Mesenteric fat pad (tissue), 1 donor: ENCODE measurements around the gene ABR. TPM values are rescaled to one million over a fixed set of nuclear protein-coding genes. Genes with fewer than 3 reads are reported as not detected.
"Not testable (repeated sequence)": the region's sequence is repeated elsewhere in the genome, so short reads cannot be mapped to it uniquely, and the experiment has no call there.

Experiments
- DNase-seq: peaks from one replicate; pipeline ENCODE4 v3.0.0-alpha.2; 2020; ENCODE audit warnings: low spot score
- total RNA-seq: library from RNA; stranded (reverse); fragmentation: NEBNext Ultra II Directional; extraction: Animal tissue kit (Norgen Biotek cat#: 25700); gene quantifications from one replicate; pipeline ENCODE4 v1.2.1, GENCODE V29; 2021
- donor health status: DM: yes; HTN: yes; CAD: no.

The ABR gene
- total RNA-seq, 1 donor from 2014 or later = 103 TPM

DNA sequence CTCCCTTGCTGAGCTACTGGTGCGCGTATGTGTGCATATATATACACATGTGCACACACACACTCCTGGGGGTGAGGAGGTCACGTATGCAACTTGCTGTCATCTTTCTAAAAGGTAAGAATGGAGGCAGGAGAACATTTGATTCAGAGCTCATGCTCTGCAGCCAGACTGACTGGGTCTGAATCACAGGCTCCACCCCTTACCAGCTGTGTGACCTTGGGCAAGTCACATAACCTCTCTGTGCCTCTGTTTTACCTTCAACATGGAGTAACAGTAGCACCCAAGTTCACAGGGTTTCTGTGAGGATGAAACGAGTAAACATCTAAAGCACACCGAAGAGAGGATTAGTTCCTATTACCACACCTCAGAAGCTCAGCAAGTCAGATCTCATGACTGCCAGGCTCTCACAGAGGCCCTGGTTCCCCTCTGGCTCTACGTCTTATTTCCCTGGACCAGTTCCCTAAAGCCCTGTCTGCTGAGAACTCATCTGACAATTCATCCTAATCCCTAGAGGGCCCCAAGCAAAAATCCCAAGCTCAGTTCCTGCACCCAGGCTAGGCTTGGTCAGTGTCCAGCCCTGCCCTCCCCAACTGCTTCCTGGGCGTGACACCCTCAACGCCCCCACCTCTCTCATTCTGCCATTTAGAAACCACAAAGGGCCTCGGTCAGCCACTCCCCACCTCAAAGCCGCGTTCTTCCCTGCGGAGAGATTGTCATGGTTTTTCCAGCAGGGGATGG is 28.7 kb downstream of the ABR start:
- no peak for DNase-seq

DNA sequence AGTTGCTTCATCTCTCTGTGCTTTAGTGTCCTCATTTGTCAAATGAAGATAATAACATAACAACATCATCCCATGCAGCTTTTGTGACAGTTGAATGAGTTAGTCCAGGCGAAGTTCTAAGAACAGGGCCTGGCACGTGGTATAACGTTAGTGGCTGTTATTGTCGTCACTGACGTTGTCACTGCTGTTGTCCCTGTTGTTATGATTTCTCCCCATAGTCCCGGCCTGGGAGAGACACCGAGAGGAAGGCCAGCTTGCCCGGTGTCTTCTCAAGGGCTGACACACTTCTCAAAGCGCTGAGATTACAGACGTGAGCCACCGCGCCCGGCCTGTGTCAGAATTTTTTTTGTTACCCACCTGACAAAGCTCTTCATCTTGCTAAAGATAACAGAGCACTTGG is 29.9 kb downstream of the ABR start:
- no peak for DNase-seq

DNA sequence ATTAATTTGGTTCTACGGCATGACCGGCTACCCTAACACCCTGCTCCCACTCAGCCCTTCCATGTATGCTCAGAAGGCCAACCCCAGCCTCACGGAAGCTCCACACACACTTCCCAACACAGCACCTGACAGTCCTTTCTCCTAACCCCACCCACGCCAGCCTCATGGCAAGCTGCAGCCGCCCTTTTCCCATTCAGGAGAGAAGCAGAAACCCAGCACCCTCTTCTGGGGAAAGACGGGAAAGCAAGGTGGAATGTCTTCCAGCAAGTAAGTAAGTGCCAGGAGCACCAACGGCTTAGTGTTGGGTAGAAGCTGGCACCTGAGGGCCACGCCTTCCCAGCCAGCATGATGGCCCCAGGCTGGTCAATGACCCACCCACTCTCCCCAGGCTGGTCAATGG is 32.1 kb downstream of the ABR start:
- no peak for DNase-seq

DNA sequence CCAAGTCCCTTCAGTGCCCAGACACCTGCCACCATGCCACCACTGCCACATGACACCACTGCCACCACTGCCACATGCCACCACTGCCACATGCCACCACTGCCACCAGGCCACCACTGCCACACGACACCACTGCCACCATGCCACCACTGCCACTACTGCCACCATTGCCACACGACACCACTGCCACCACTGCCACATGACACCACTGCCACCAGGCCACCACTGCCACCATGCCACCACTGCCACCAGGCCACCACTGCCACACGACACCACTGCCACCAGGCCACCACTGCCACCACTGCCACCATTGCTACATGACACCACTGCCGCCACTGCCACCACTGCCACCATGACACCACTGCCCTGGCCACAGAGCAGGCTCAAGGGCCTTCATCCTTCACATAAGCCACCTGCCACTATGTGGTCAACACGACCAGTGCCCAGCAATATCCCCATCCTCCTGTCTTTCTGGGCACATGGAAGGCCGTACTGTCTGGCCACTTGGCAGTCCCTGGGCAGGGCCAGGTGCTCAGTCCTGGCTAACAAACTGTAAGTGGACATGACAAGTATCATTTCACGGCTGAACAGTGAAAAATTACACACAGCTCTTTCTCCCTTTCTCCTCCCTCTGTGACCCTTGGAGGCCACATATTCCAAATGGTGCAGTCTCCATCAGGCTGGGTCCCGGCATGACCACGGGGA is 33.1 kb downstream of the ABR start:
- DNase-seq = no peak

DNA sequence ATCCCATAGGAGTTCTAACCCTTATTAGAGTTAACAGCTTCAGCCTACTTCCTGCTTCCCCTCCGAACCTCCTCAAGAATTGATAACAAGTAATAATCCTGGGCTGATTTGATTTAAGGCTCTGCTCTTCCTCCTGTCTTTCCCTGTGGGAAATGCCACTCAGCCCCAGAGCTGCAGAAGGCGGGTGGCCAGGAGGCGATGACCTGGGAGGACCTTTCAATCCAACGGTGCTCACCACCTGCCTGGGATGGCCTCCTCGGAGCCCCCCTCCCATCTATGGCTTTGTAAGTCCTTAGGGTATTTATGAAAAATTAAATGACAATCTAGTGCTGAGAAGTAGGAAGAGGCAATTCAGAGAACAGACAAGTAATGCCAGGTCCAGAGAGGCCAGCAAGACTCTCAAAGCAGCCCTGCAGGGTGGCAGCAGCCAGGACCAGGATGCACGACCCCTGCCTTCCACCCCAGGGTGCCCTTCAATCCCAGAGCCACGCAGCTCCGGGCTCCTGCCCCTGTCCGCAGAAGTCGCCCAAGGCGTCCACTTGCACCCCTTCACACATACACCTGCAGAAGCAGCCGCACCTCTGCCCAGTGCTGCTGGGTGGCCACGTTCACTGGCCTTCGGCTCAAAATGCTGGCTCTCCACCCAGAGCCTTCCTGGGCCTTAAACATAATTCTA is 34.3 kb downstream of the ABR start:
- DNase-seq = no peak

DNA sequence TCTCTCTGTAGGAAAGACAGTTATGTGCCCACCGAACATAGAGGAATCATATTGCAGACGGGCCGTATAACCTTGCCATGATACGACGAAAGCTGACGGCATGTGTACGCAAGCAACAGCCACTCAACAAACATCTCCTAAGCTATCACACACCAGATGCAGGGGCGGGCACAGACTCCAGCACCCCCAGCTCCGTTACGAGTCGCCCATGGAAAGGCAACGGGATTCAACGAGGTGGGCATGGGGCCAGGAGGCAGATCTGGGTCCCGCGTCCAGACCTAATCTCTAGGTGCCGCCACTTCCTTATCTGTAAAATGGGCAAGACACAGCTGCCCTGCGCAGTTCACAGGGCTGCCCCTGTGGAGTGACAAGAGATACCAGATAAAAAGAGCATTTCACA is 35.6 kb downstream of the ABR start:
- no peak for DNase-seq

DNA sequence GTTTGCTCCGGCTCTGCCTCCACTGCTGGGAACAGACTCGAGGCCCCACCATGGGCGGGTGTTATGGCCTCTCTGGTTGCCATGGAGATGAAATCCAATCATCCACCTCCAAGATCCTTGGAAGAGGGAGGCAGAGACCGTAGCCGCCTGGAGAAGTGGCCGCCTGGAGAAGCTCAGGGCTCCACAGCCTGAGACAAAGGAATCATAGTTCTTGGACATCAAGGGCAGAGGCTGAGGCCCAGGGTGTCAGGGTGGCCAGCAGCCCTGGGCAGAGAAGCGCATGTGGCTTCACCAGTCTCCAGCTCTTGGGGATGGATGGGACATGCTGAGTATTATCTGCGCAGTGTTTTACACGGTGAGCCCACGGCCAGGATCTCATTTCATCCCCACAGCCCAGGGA is 36.2 kb downstream of the ABR start:
- no peak for DNase-seq

DNA sequence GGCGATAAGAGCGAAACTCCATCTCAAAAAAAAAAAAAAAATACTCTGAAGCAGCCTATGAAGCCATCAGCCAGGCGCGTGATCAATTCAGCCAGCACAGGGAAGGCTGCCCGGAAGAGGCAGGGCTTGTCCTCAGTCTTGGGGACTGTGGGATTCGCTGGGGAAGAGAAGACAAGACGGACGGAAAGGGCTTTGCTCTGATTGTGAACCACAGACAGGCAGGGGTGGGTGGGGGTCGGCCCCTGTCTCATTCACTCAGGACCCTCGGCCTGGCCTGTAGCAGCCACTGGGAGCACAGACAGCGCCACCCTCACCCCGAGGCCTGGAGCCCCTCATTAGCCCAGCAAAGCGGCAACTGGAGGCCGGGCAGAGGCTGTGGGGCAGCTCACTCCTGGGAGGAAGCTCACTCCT is 37.2 kb downstream of the ABR start:
- no peak for DNase-seq

DNA sequence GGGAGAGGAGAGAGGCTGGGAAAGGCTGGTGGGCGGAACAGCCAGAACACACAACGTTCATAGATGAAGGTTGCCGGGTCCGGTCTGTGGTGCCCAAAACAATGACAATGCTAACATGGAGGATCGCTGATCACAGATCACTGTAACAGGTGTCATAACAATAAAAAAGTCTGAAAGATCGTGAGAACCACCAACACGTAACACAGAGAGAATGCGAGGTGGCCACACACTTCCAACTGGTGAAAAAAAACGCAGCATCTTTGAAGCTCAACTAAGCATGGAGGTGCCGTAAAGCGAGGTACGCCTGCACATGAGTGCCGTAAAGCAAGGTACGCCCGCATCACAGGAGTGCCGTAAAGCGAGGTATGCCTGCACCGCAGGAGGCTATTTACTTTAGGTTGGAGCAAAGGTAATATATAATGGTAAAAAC is 42.3 kb downstream of the ABR start:
- DNase-seq = no peak

DNA sequence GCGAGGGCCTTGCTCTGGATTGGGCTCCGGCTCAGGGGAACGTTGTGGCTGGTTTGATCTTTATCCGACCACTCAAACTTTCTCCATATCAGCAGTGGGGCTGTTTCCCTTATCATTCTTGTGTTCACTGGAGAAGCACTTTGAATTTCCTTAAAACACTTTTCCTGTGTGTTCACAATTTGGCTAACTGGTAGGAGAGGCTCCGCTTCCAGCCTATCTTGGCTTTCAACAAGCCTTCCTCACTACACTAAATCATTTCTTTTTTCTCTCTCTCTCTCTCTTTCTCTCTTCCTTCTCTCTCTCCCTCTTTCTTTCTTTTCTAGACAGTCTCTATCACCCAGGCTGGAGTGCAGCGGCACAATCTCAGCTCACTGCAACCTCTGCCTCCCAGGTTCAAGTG is 43.0 kb downstream of the ABR start:
- no peak for DNase-seq

DNA sequence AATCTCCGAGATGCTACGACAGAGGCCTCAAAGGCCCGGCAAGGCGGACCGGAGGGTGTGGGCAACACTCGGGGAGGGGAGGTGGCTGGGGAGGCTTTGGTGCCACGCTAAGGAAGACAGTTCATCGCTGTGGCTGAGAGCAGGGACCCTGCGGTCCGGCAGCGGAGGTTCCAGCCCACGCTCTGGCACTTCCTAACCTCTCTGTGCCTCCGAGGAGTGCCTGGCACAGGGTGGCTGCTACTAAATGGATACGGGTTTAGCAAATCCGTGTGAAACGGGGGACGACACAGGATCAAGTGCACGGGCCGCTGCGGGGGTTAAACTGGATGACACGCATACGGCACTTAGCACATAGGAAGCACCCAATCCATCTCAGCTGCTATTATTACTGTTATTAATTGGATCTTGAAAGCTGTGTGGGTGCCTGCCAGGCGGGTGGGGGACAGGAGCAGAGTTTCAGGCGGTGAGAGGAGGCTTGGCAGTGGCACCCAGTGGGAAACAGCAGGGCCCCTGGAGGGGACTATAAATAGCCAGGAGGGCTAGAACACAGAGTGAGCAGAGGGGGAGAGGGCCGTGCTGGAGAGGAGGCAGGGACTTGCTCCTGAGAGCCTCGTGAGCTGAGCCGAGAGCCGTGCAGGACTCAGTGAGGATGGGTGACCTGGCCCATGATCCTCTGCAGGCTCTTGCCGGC is 45.0 kb downstream of the ABR start:
- no peak for DNase-seq

DNA sequence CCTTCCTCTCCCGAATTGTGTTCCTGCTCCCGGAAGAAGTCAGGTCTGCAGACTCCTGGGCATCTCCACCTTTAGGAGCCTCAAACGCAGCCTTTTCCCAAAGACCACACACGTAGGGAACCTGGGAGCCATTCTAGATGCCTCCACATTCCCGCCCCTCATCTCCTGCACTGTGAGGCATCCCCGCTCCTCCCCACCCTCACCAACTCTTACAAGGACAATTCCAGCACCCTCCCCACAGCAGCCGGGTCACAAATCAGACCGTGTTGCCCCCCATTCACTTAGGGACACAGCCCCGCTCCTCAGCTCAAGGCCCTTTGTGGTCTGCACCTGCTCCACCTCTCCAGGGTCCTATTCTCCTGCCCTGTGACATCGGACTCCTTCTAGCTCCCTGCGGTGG is 49.6 kb downstream of the ABR start:
- no peak for DNase-seq

DNA sequence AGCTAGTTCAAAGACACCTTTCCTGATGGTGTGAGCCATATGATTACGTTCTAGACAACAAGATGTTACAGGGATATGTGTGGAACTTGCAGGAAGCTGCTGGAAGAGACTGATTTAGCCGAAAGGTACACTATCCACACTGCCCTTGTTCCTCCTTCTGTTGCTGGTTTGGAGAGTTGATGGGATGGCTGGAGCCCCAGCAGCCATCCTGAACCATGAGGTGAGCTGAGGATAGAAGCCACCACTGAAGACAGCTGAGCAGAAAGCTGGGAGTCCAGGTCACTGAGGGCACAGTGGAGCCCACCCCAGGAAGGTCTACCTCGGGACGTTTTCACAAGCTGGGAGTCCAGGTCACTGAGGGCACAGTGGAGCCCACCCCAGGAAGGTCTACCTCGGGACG is 51.3 kb downstream of the ABR start:
- not testable (repeated sequence) for DNase-seq

DNA sequence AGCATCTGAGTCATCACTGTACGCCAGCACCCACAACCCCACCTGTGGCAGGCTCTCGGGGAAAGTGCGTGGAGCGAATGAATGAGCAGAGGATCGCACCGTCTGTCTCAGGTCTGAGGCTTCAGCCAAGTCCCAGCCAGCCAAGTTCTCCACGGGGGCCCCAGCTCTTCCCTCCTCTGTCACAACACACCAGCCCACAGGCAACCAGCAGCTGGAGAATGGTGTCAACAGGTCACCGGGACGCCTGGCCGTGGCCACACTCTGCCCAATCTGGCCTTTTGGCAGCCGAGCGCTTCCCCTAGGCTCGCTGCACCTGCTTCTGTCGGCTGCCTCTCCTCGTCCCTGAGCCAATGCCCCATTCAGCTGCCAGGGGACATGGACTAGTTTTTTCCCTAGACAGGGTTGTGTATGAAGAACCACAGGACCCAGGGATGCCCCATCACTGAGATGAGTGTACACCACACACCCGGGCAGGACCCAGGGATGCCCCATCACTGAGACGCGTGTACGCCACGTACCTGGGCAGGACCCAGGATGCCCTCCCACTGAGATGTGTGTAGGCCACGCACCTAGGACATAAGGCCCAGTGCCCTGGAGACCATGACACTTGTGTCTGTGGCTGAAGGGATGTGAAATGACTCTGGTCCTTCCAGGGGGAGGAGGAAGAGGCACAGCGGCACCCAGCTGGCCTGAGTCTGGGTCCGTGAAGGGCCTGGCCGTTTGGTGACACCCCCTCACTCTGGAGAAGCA is 52.8 kb downstream of the ABR start:
- DNase-seq = no peak

DNA sequence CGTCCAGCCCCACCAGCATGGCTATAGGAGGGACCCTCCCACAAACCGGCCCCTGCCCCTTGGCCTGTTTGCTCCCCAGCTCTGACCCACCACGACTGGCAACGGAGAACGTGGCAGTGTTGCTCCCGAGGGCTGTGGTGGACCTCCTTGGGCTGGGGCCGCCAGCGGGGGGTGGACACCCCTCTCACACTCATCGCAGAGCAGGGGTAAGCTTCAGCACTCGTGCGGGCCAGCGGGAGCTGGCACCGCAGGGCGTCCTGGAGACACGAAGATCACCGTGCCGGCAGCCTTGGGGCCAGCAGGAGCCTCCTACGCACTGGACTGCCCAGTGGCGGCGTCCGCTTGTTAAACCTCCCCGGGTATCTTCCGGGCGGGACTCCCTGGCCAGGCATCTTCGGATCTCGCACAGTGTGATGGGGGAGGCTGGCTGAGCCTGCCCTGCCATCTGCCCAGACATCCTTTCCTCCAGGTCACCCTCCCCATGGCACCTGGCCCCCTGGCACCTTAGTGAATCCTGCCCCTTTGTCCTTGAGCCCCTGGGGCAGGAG is 53.5 kb downstream of the ABR start:
- no peak for DNase-seq

DNA sequence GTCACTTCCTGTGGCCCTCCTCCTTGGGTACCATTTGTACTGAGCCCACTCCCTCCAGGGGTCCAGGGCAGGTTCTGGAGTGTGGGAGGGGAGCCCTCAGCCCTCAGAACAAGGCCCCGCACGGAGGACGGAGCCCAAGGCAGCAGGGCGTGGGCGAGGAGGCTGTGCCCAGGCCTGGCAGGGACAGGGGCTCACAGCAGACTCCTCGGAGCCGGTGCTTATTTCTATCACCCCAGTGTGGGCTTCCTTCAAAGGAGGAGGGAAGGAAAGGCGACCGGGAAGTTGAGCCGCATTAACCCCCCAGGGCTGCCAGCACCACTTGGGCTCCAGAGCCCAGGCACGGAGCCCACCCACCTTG is 54.0 kb downstream of the ABR start:
- DNase-seq = no peak

DNA sequence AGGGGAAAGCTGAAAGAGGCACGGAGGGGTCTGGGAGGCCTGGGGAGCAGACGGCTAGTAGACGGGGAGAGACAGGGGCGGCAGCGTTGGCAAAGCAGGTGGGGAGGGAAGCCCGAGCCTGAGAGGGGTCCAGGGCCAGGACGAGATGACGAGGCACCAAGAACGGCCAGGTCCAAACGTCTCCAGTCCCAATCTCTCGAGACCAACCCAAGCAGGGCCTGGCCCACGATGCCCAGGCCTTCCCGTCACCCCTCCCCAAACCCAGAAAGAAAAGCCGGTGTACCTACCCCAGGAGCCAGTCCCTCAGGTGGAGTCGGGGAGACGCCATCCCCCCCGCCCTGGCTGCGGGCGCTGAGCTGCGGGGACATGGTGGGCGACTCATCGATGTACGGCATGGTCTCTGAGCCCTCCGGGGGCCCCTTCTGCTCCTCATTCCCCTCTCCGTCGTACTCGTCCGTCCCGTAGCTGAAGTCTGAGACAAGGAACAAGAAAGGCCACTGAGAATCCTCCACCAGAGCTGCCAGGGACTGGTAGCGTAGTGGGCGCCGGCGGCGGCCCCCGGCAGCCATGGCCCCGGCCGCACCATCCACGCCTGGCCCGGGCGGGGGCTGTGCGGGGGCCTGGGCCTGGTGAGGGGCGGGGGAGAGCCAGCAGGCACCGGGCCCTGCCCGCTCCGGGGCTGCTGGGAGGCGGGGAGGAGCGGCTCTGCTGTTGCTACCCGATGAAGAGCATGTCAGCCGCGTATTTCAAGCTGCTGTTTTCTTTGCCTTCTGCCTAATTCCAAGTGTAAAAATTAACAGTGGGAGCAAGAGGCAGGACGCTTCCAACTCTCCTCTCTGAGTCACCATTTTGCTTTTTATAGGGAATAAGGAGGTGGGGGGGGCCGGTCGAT is 54.6 kb downstream of the ABR start:
- DNase-seq = no peak

DNA sequence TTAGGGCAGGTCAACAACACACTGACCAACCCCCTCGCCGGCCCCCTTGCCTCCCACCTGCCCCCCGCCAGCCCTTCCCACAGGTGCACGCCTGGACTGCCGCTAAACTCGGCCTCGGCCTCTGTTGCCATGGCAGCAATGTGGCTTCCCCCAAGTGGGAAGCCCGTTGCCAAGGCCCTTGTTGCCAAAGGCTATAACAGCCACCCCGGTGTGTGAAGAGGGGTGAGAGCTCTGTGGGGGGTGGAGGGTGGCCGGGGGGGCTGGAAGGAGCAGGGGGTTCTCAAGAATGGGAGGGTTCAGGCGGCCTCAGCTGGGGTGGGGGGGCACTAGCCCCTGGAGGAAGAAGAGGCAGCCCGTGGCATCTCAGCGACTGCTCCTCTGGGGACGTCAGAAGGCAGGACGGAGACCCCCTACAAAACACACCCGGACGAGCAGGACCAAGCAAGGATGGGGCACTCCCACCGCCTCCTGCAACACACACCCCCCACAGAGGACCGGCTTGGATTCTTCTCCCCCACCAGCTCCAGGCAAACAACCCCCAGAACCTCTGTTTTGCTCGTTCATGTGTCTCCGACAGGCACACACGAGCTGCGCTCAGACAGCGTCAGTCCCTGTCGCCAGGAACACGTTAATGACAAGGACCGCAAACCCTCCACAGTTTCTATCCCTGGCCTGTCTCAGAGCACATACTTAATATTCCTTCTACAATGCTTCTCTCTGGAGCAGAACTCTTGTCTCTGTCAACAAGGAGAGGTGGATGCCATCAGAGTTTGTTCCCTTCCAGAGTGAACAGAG is 55.7 kb downstream of the ABR start:
- DNase-seq = no peak

DNA sequence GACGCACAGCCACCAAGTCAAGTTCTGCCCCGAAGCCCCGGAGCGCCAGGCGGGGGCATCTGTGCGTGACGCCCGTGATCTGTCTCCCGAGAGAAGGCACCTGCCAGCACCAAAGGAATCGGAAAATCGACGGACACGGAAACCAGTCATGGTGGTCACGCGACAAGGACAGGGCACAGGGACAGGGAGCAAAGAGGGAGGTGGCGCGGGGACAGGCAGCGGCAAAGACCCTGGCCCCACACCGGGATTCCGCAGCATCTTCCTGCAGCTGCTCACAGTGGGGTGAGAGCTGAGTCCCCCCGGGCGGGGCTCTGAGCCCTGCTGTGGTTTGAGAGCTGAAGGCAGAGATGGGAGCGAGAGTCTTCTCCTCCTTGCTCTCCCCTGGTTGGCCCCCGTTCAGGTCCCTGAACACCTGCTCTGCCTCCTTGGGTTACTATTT is 56.4 kb downstream of the ABR start:
- no peak for DNase-seq
